ENCODE results near the gene NPTX1.

Gene NPTX1

DNA sequence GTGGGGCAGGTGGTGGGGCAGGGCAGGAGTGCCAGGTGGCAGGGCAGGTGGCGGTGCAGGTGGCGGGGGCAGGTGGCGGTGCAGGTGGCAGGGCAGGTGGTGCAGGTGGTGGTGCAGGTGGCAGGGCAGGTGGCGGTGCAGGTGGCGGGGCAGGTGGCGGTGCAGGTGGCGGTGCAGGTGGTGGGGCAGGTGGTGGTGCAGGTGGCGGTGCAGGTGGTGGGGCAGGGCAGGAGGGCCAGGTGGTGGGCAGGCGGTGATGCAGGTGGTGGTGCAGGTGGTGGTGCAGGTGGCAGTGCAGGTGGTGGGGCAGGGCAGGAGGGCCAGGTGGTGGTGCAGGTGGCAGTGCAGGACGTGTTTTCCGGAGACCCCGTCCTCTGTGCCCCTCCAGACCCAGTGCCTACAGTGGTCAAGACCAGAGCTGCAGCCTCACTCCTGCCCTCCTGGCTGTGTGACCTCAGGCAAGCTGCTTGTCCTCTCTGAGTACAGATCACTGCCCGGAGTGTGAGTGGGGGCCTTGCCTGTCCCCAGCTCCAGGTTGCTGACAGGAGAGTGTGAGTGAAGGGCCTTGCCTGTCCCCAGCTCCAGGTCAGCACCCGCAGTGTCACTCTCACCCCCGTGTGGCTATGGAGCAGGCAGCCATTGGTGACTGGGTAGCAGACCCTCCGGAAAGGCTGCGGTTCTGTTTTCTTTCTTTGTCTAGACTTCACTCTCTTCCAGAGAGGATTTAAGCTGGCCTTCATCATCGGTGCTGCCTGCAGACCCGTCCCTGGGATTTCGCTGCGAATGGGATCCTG is 16.1 kb upstream of the NPTX1 start:
- H3K4me1 ChIP-seq (ENCODE audit: control insufficient read depth in 2 of 2, insufficient read depth in 2 of 2, low read length in 2 of 2): no peaks in the 10 kb centered on the region
- no peak overlapping the region for H3K4me3 ChIP-seq (ENCODE audit: low read length in 2 of 2)
- no peak overlapping the region for H3K27ac ChIP-seq (ENCODE audit: low read depth in 2 of 2, low read length in 2 of 2)
- H3K9me3 ChIP-seq (ENCODE audit: control insufficient read depth in 2 of 2, low read length in 2 of 2): no peaks in the 10 kb centered on the region
- peaks cover 4 to 13% of the 10 kb centered on the region in 2 donors for H3K27me3 ChIP-seq (ENCODE audit: control insufficient read depth in 2 of 2, insufficient read depth in 2 of 2, low read length in 2 of 2)
- no peak overlapping the region for H3K9ac ChIP-seq (ENCODE audit: low read depth in 1 of 2, low read length in 2 of 2)
- H3K36me3 ChIP-seq (ENCODE audit: control insufficient read depth in 2 of 2, insufficient read depth in 2 of 2, low read length in 2 of 2): no peaks in the 10 kb centered on the region

- no peak overlapping the region for H3K9ac ChIP-seq (ENCODE audit: low read depth in 1 of 2, low read length in 2 of 2)
- H3K9me3 ChIP-seq (ENCODE audit: control insufficient read depth in 2 of 2, low read length in 2 of 2): no peaks in the 10 kb centered on the region
- no peak overlapping the region for H3K4me3 ChIP-seq (ENCODE audit: low read length in 2 of 2)
- H3K4me1 ChIP-seq (ENCODE audit: control insufficient read depth in 2 of 2, insufficient read depth in 2 of 2, low read length in 2 of 2): no peaks in the 10 kb centered on the region
- H3K27me3 ChIP-seq (ENCODE audit: control insufficient read depth in 2 of 2, insufficient read depth in 2 of 2, low read length in 2 of 2): peaks cover 5 to 18% of the 10 kb centered on the region in 2 donors
- no peaks in the 10 kb centered on the region for H3K36me3 ChIP-seq (ENCODE audit: control insufficient read depth in 2 of 2, insufficient read depth in 2 of 2, low read length in 2 of 2)
- H3K27ac ChIP-seq (ENCODE audit: low read depth in 2 of 2, low read length in 2 of 2): no peak overlapping the region
Observed at GRCh38 chr17:80491478-80492342, 15.3 kb upstream of the NPTX1 start.

DNA sequence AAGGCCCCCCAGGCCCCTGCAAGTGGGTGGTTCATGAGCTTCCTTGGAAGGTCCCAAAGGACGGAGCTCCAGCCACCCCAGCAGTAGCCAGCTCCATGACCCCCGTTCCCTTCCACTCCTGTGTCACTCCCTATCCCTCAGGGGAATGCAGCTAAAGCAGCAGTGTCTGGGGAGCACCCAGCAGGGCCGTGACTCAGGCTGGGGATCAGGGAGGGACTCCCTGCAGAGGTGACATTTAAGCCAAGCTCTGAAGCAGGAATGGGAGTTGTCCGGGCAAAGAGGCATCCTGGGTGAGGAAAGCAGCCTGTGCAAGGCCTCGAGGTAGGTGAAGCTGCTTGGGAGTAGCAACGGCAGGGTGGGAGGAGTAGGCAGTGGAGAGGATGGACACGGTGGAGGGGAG is 11.1 kb upstream of the NPTX1 start:
- Histone ChIP-seq H3K27me3 (ENCODE audit: control insufficient read depth in 2 of 2, insufficient read depth in 2 of 2, low read length in 2 of 2) (peaks cover 6 to 16% of the 10 kb centered on the region in 2 donors), H3K4me1 (ENCODE audit: control insufficient read depth in 2 of 2, insufficient read depth in 2 of 2, low read length in 2 of 2) (no peaks in the 10 kb centered on the region), H3K4me3 (ENCODE audit: low read length in 2 of 2) (no peak overlapping the region), H3K36me3 (ENCODE audit: control insufficient read depth in 2 of 2, insufficient read depth in 2 of 2, low read length in 2 of 2) (no peaks in the 10 kb centered on the region), H3K9me3 (ENCODE audit: control insufficient read depth in 2 of 2, low read length in 2 of 2) (no peaks in the 10 kb centered on the region), H3K27ac (ENCODE audit: low read depth in 2 of 2, low read length in 2 of 2) (no peak overlapping the region), H3K9ac (ENCODE audit: low read depth in 1 of 2, low read length in 2 of 2) (no peak overlapping the region)

- Histone ChIP-seq H3K27me3 (ENCODE audit: control insufficient read depth in 2 of 2, insufficient read depth in 2 of 2, low read length in 2 of 2) (peaks cover 14 to 20% of the 10 kb centered on the region in 2 donors), H3K4me1 (ENCODE audit: control insufficient read depth in 2 of 2, insufficient read depth in 2 of 2, low read length in 2 of 2) (no peaks in the 10 kb centered on the region), H3K4me3 (ENCODE audit: low read length in 2 of 2) (no peak overlapping the region), H3K9ac (ENCODE audit: low read depth in 1 of 2, low read length in 2 of 2) (no peak overlapping the region), H3K36me3 (ENCODE audit: control insufficient read depth in 2 of 2, insufficient read depth in 2 of 2, low read length in 2 of 2) (no peaks in the 10 kb centered on the region), H3K27ac (ENCODE audit: low read depth in 2 of 2, low read length in 2 of 2) (no peak overlapping the region), H3K9me3 (ENCODE audit: control insufficient read depth in 2 of 2, low read length in 2 of 2) (no peaks in the 10 kb centered on the region)
Observed at GRCh38 chr17:80486692-80487091, 10.3 kb upstream of the NPTX1 start.

- H3K4me3 ChIP-seq (ENCODE audit: low read length in 2 of 2): no peak overlapping the region
- no peak overlapping the region for H3K27ac ChIP-seq (ENCODE audit: low read depth in 2 of 2, low read length in 2 of 2)
- no peaks in the 10 kb centered on the region for H3K4me1 ChIP-seq (ENCODE audit: control insufficient read depth in 2 of 2, insufficient read depth in 2 of 2, low read length in 2 of 2)
- H3K9me3 ChIP-seq (ENCODE audit: control insufficient read depth in 2 of 2, low read length in 2 of 2): no peaks in the 10 kb centered on the region
- H3K27me3 ChIP-seq (ENCODE audit: control insufficient read depth in 2 of 2, insufficient read depth in 2 of 2, low read length in 2 of 2): peaks cover 21 to 22% of the 10 kb centered on the region in 2 donors
- no peaks in the 10 kb centered on the region for H3K36me3 ChIP-seq (ENCODE audit: control insufficient read depth in 2 of 2, insufficient read depth in 2 of 2, low read length in 2 of 2)
- H3K9ac ChIP-seq (ENCODE audit: low read depth in 1 of 2, low read length in 2 of 2): no peak overlapping the region
Observed at GRCh38 chr17:80485846-80486245, 9.4 kb upstream of the NPTX1 start.

DNA sequence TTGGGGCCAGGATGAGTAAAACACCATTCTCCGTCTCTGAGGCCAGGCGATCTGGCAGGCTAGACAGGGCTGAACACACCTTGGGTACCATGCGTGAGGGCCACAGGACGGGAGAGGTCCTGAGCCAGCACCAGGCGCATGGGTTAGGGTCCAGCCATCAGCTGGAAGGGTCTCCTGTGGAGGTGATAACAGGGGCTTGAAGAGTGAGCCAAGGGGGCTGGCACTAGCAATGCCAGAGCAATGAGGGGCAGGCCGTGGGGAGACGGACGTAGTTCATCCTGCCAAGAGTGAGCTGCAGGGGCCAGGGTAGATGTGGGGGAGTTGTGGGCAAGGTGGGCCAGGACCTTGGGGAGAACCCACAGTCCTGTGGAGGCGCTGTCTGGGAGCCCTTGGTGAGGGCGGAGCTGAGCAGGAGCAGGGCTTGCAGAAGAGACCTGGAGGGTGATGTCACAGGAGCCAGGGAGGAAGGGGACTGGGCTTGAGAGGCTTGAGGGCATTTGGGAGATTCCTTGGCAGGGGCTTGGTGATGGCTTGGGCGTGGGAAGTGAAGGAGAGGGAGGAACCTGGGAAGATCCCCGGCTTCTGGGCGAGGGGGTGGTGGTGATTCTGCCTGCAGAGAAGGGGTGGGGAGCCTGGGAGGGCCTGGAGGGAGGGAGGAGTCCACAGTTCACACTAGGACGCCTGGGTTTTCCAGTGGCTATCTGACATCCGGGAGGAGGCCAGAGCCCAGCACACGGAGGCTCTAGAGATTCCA is 6.3 kb upstream of the NPTX1 start:
- no peak overlapping the region for H3K9ac ChIP-seq (ENCODE audit: low read depth in 1 of 2, low read length in 2 of 2)
- peaks cover 3 to 5% of the 10 kb centered on the region in 2 donors for H3K4me1 ChIP-seq (ENCODE audit: control insufficient read depth in 2 of 2, insufficient read depth in 2 of 2, low read length in 2 of 2)
- H3K4me3 ChIP-seq (ENCODE audit: low read length in 2 of 2): no peak overlapping the region
- no peaks in the 10 kb centered on the region for H3K9me3 ChIP-seq (ENCODE audit: control insufficient read depth in 2 of 2, low read length in 2 of 2)
- H3K27ac ChIP-seq (ENCODE audit: low read depth in 2 of 2, low read length in 2 of 2): no peak overlapping the region
- H3K27me3 ChIP-seq (ENCODE audit: control insufficient read depth in 2 of 2, insufficient read depth in 2 of 2, low read length in 2 of 2): peaks cover 30 to 39% of the 10 kb centered on the region in 2 donors
- no peaks in the 10 kb centered on the region for H3K36me3 ChIP-seq (ENCODE audit: control insufficient read depth in 2 of 2, insufficient read depth in 2 of 2, low read length in 2 of 2)

- no peaks in the 10 kb centered on the region for H3K9me3 ChIP-seq (ENCODE audit: control insufficient read depth in 2 of 2, low read length in 2 of 2)
- H3K4me3 ChIP-seq (ENCODE audit: low read length in 2 of 2): no peak overlapping the region
- no peak overlapping the region for H3K27ac ChIP-seq (ENCODE audit: low read depth in 2 of 2, low read length in 2 of 2)
- H3K36me3 ChIP-seq (ENCODE audit: control insufficient read depth in 2 of 2, insufficient read depth in 2 of 2, low read length in 2 of 2): no peaks in the 10 kb centered on the region
- no peak overlapping the region for H3K9ac ChIP-seq (ENCODE audit: low read depth in 1 of 2, low read length in 2 of 2)
- peaks cover 28 to 36% of the 10 kb centered on the region in 2 donors for H3K27me3 ChIP-seq (ENCODE audit: control insufficient read depth in 2 of 2, insufficient read depth in 2 of 2, low read length in 2 of 2)
- peaks cover 3 to 5% of the 10 kb centered on the region in 2 donors for H3K4me1 ChIP-seq (ENCODE audit: control insufficient read depth in 2 of 2, insufficient read depth in 2 of 2, low read length in 2 of 2)
Observed at GRCh38 chr17:80482058-80482318, 5.6 kb upstream of the NPTX1 start.

DNA sequence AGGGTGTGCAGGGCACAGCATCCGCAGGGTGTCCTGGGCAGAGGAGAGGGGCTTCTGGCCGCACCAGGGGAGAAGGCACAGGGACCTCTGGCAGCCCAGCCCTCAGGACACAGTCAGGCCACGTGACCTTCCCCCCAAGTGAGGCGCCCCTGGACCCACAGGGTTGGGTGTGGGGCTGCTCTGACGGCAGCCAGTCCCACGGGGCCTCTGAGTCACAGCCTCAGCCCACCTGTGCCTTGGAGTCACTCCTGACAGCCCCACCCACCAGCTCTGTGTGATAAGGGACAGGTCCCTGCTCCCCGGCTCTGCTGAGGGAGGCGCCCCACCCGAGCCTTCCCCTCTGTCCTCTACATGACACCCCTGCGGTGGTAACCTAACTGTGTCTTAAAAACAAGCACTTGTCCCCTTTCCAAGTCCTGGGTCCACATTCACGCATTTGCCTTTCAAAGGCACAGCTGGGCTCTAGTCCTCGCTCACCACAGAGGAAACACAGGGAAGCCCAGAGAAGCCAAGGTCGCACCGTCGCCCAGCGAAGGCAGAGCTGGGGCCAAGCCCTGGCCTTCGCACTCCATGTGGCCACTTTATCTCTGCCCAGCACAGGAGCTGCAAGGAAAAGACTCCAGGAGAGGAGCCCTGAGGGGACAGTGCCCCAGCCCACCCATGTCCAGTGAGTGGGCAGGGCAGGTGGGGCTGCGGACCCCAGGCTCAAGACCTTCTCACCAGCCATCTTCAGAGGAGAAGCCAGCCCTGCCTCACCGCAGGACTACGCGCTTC is 5.1 kb upstream of the NPTX1 start:
- no peak overlapping the region for H3K9ac ChIP-seq (ENCODE audit: low read depth in 1 of 2, low read length in 2 of 2)
- peaks cover 5% of the 10 kb centered on the region in 2 donors for H3K4me1 ChIP-seq (ENCODE audit: control insufficient read depth in 2 of 2, insufficient read depth in 2 of 2, low read length in 2 of 2)
- H3K4me3 ChIP-seq (ENCODE audit: low read length in 2 of 2): no peak overlapping the region
- H3K36me3 ChIP-seq (ENCODE audit: control insufficient read depth in 2 of 2, insufficient read depth in 2 of 2, low read length in 2 of 2): no peaks in the 10 kb centered on the region
- no peak overlapping the region for H3K27ac ChIP-seq (ENCODE audit: low read depth in 2 of 2, low read length in 2 of 2)
- H3K9me3 ChIP-seq (ENCODE audit: control insufficient read depth in 2 of 2, low read length in 2 of 2): no peaks in the 10 kb centered on the region
- H3K27me3 ChIP-seq (ENCODE audit: control insufficient read depth in 2 of 2, insufficient read depth in 2 of 2, low read length in 2 of 2): peaks cover 25 to 38% of the 10 kb centered on the region in 2 donors

DNA sequence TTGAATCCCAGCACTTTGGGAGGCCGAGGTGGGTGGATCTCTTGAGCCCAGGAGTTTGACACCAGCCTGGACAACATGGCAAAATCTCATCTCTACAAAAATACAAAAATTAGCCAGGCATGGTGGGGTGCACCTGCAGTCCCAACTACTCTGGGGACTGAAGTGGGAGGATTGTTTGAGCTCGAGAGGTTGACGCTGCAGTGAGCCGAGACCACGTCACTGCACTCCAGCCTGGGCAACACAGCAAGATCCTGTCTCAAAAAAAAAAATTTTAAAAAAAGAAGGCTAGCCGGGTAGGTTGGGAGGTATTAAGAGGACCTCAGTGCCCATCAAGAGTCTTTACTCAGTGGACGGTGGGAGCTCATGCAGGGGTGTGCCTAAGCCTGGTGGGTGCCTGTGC is 3.8 kb upstream of the NPTX1 start:
- Histone ChIP-seq H3K9me3 (ENCODE audit: control insufficient read depth in 2 of 2, low read length in 2 of 2) (no peaks in the 10 kb centered on the region), H3K4me3 (ENCODE audit: low read length in 2 of 2) (no peak overlapping the region), H3K9ac (ENCODE audit: low read depth in 1 of 2, low read length in 2 of 2) (no peak overlapping the region), H3K27me3 (ENCODE audit: control insufficient read depth in 2 of 2, insufficient read depth in 2 of 2, low read length in 2 of 2) (peaks cover 26 to 38% of the 10 kb centered on the region in 2 donors), H3K4me1 (ENCODE audit: control insufficient read depth in 2 of 2, insufficient read depth in 2 of 2, low read length in 2 of 2) (peaks cover 5 to 8% of the 10 kb centered on the region in 2 donors), H3K36me3 (ENCODE audit: control insufficient read depth in 2 of 2, insufficient read depth in 2 of 2, low read length in 2 of 2) (no peaks in the 10 kb centered on the region), H3K27ac (ENCODE audit: low read depth in 2 of 2, low read length in 2 of 2) (no peak overlapping the region)

All from mucosa of rectum (tissue), 2 donors.